GM19023 (cell line): ENCODE results near the gene TIFAB.

Experiments
- ATAC-seq: cut with Tn5 transposase; IDR thresholded peaks from one replicate; pipeline ENCODE4 v1.9.1; 2021; ENCODE audit warnings: mild to moderate bottlenecking, moderate library complexity; ENCODE audit not compliant: unreplicated experiment

Gene TIFAB

DNA sequence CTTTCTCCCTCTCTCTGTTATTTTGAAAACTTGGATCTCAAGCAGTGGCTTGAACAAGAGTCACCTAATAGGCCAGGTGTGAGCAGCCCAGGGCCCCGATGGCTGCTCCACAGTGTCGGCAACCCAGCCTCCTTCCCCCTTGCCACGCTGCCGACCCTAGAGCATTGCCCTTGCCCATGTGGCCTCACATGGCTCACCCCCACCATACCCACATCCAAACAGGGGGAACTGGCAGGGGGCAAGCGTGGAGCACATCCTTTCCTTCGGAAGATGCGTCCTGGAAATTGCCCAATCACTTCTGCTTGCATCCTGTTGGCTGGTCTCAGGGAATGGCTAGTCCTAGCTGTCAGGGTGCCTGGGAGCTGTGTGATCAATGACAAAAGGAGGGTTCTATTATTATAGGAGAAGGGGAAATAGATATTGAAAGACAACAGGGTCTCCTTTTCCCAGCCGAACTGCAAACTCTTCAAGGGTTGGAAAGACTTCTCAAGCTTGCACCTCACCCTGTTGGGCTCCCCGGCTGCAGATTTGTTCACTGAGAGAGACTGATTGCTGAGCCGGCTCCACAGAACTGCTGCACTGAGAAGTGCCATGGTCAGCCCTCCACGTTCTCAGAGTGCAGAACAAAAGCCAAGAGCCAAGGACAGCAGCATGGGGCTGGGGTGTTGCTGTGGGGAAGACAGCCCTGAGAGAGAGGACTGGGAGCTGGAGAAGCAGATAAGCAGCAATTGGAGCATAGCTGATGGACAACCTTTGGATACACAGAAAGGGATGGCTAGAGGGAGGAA lies 8.3 kb upstream of the TIFAB start:
- no peak for ATAC-seq

DNA sequence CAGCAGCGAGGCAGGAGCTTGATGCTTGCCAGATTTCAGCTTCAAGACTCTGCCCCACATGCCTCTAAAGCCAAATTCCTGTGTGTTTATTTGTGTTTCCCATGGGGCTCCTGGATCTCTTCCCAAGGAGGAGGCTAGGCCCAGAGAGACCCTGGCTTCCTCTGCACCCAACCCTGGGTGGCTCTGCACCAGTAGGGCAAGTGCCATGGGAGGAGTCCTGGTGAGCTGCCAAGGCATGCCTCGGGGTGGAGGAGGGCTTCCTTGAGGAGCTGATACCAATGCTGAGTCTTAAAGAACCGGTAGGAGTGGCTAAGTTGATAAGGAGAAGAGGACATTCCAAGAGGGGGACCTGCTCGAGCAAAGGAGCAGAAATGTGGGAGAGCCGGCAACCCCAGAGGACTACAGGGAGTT lies 6.8 kb upstream of the TIFAB start:
- ATAC-seq = no peak

DNA sequence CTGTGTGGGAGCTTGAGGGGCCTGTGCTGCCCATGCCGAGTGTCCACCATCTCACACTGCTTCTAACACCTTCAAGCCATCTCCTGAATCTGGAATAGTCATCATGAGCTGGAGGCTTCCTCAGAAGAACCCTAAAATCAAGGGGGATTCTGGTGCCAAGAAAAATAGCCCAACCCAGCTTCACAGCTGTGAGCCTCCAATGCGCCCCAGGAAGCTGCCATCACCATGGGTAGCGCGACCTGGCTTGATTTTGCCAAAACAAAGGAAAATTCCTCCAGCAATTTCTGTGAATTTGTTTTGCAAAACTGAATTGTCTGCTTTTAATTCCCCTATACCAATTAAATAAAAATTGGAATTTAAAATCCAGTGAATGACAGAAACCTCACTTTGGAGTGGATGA lies 6.2 kb upstream of the TIFAB start:
- no peak for ATAC-seq

DNA sequence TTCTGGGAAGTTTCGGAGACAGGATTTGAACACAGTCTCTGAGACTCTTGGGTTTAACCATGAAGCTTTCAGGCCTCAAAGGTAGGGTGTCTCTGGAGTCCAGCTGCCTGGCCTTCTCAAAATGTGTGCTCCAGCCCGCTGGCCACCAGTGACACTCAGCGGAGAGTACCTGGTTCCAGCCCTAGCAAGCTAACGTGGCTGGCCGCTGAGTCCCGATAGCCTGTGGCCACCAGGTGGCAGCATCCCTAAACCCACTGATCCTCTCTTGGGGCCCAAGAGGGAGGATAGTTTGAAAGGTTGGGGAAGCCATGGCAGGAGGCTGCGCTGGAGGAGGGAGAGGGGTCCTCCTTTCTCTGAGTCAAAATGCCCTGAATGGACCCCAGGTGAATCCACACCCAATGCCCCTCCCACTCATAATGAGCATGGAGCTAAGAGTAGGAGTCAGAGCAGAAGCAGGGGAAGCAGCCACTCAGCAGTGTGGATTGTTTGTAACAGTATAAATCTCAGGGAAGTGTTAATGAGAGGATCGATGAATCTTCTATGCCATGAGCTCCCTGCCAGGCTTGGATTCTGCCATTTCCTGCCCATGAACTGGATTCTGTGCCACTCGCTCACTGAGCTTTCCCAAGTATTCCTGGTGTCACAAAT lies 5.4 kb upstream of the TIFAB start:
- peak; percentile 65 for ATAC-seq

DNA sequence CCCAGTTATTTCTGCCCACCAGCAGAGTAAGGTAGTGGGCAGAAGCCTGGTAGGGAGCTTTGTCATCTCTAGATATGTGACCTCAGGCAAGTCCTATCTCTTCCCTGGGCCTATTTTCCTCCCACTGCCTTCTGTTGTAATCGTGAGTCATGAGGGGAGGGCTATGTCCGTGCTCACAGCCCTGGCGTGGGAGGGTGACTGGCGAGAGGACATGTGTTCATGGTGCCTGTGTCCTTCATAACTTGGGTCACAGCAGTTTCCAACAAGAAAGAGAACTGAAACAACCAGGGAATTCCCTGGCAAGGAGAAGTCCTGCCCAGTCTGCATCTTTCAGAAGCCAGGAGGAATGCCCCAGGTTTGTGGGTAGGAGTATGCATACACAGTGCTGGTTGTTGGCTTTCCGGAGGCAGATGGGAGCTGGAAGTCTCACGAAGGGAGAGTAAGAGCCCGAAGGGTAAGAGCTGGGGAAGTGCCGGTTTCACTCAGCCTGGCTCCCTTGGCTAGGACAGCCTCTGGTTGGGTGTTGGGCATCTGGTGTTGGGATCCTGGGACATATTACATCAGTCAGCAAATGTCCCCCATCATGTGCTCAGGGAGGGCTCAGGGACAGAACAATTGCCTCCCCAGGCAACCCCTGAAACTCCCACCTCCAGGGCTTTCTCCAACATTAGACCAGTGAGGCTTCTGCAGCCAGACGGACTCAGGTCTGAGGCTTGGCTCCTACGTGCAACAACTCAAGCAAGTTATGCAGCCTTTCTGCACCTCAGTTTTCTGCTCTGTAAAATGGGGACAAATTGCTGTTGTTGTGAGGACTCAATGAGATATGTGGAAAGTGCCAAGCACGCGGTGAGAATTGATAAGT lies 4.3 kb upstream of the TIFAB start:
- ATAC-seq = peak; percentile 73

DNA sequence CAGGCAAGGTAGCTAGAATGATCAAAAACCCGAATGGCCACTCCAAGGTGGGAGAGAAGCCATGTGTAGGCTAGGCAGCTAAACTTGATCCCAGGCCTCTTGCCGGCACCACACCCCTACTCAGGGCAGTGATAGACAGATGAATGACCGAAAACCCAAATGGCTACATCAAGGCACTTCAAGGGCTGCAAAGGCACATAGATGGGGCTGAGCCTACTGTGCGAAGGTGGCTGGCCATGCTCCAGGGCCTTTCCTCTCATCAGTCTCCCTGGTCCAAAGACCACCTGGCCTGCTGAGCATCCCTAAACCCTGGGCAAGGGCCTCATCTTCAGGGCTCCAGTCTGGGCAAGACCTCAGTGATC lies 3.7 kb upstream of the TIFAB start:
- ATAC-seq = no peak

DNA sequence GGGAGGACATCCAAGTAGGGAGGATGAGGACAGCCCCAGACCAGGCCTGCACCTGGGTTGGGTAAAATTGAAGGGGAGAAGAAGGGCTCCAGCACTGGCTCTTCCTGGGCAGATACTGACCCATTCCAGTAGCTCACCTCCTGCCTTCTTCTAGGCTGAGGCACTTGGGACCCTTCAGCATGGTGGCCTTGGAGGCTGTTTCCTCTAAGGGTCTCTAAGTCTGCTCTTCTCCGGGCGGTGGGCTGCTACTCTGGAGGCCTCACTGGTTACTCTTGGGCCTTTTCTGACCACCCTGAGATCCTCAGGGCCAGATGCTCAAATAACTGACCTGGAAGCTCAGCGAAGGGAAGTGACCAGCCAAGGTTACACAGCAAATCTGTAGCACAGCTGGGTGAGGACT lies 2.8 kb upstream of the TIFAB start:
- ATAC-seq = no peak

DNA sequence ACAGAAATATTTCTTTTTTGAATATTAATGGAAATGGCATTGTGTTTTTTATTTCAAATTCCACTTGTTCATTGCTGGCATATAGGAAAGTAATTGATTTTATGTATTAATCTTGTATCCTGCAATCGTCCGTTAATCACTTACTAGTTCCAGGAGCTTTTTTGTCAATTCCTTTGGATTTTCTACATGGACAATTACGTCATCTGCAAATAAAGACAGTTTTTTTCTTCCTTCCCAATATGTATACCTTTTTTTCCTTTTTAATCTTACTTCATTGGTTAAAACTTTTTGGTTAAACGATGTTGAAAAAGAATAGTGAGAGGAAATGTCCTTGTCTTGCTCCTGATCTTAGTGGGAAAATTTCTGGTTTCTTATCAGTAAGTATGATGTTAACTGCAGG lies 1.5 kb upstream of the TIFAB start:
- no peak for ATAC-seq

DNA sequence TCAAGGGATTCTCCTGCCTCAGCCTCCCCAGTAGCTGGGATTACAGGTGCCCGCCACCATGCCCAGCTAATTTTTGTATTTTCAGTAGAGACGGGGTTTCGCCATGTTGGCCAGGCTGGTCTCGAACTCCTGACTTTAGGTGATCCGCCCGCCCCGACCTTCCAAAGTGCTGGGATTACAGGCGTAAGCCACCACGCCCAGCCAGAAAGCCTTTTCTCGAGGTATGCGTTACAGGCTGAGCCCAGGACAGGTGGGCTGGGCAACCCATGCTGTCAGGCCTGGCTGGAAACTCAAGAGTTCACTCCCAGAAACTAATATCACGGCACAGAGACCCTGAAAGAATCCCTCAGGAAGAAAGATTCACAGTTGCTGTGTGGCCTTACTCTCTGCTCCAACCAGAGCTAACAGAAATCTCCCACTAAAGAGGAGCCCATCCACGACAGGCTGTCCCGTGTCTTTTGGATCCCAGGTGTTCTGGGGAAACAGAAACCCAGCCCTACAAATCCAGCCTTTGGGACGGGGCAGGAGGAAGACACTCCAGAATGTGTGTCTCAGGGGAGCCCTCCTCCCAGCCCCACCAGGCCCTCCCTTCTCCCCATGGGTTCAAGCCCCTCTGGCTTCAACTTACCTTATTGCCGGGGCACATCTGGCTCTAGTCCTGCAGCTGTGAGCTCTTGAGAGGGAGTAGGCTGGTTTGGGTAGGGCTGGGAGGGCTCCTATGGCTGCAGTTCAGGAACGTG lies 400 bp downstream of the TIFAB start:
- no peak for ATAC-seq

DNA sequence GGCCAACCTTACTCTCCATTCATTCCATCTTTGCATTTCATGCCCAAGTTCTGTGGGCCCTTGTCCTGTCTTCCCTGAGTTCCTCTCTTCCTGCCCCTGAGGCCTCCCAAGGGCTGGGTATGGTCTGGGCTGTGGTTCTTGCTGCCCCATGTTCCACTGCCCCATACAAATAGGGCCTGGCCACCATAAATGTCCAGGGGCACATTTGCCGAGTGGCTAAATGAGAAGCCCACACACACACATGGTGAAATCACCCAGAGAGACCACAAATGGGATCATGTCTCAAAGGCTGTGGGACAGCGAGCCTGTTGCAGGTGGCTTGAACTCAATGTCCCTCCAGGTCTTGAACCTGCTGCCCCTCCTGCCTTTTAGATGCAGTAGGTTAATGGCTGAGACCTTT lies 1.2 kb downstream of the TIFAB start:
- ATAC-seq = no peak

DNA sequence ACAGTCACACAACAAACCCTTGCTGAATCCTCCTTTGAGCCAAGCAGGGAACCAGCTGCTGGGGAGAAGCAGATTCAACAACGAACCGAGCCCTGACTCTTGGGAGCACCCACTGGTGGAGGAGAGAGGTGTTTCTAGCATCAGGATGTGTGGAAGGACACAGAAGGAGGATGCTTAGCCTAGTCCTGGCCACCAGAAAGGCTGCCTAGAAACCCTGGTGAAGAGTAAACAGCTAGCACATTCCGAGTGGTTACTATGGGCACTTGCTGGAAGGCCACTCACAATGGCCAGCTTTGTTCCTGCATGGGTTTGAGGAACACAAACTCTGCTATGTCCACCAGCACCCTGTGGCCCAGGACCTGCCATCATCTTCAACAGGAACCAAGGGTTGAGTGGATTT lies 1.8 kb downstream of the TIFAB start:
- ATAC-seq = no peak

DNA sequence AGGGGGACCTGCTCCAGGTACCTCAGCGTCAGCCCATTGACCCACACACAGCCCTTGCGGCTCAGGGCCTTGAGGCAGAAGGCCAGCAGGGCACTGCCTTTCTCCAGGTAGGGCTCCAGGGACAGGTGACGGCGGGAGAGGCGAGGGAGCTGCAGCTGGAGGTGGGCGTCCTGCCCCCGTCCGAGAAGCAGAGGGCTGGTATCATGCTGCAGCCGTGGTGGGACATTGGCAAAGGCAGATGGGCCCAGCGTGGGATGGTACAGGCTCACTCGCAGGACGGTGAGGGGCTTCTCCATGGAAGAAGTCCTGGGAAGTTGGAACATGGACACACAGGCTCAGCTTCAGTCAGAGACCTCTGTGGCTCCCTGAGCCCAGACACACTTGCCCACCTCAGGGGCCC lies 2.5 kb downstream of the TIFAB start:
- ATAC-seq = no peak

DNA sequence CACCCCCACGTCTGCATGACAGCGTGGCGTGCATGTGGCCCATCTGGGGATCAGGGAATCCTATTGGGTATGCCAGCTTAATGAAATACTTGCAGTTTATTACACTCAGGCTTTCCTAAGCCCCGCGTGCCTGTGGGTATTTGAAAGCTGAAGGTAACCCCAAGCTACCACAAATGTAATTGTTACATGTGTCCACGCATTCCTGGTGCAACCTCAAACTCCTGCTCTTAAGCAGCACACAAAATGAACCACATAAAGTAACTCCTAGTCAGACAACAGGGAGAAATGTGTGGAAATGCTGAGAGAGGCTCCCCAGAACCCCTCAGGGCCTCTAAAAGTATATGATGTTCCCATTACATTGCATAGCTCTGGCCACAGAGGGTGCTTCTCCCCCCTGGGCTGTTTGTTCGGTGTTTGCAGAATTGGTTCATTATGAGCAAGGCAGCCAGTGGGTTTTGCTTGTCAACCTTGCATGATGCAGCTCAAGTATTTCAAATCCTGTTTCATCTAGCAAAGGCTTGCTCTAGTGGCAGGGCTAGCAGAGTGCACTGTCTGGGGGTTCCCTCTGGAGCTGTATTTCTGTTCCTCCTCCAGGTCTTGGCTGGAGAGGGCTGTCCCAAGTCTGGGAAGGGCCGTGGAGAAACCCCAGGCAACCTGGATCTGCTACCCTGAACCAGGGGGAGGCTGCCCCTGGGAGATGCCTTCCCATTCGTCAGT lies 3.2 kb downstream of the TIFAB start:
- no peak for ATAC-seq

DNA sequence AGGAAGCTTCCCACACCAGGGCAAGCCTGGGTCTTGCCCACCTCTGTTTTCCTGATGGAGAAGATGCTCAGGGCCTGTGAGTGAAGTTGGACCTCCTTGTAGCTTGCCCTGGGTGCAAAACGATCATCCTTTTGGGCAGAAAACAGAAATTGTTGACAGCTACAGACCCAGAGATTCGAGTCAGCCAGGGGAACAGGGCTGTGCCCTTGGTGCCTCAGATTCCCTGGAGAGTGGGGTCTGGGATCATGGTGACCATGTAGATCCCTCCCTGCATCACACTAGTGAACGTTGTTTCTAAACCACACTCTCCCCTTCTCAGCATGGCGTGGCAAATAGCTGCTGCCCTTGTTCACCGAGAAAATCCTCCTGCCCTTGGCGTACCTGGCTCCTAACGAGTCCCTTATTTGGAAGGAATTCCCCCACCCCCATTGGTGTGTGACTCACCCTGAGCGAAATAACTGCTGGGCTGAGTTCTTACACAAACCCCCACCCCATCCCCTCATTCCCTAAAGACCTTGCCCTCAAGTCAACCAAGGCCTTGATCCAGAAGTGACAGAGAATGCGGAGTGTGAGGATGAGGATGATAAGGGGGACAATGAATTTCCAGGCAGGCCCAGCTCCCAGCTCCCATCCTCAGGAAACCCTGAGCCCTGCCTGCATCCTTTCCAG lies 3.9 kb downstream of the TIFAB start:
- ATAC-seq = no peak

DNA sequence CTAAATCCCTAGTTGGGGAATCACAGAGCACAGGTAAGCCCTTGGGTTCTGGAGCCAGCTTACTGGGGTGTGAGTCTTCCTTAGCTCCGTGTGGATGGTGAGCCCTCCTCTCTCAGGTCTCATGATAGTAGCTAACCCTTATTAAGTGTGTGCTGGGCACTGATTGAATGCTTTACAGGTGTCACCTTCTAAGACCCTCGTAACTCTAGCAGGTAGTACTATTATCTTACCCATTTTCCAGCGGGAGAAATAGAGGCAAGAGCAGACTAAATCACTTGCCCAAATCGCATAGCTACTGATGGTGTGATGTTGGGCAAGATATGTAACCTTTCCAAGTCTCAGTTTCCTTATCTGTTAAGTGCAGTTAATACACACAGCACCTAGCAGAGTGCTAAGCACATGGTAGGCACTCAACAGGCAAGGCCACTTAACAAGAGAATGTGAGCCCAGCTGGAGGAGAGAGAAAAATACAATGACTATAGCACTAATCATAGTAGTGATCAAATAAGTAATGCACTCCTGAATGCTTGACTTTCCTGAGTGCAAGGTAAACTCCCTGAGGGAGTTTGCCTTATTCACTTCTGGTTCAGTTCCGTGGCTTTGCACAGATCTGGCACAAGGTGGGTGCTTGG lies 4.7 kb downstream of the TIFAB start, which contains the start of gene DCANP1:
DCANP1 (minus strand) TSS at position 51 of the 632 bp plus-strand sequence. CDS start 240 bp downstream, outside the sequence.
- no peak for ATAC-seq

DNA sequence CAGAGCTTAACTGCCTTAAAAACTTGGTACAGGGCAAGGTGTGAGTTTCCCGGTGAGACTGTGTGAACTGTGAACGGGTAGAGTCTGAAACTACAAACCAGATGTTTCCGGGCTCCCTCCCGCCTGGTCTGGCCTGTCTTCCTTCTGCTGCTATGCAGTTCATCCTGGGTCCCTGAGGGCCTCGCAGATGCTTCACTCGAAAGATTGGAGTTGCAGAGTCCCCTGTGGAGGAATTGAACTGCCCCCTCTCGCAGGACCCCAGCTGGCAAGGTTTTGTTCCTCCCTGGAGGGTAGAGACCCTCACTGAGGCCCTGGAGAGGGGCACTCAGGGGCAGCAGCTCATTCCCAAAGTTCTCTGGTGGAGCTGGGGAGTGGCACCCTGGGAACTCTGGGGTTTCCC lies 5.5 kb downstream of the TIFAB start:
- ATAC-seq = no peak

DNA sequence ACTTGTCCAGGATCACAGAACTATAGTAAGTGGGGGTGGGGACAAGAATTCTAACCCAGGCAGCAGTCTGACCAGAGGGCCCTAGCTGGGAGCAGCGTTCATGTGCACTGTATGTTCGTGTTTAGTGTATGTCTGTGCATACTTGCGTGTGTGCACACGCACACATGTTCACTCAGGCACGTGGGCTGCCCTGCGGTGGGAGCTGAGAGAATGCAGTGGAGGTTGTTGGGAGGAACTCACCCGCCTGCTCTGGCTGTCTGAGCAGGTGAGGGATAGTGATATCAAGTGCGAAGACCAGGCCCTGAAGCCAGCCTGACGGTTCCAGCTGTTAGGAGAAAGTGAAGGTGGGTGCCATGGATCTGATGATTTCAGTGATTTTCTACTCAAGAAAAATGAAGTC lies 5.9 kb downstream of the TIFAB start:
- no peak for ATAC-seq

DNA sequence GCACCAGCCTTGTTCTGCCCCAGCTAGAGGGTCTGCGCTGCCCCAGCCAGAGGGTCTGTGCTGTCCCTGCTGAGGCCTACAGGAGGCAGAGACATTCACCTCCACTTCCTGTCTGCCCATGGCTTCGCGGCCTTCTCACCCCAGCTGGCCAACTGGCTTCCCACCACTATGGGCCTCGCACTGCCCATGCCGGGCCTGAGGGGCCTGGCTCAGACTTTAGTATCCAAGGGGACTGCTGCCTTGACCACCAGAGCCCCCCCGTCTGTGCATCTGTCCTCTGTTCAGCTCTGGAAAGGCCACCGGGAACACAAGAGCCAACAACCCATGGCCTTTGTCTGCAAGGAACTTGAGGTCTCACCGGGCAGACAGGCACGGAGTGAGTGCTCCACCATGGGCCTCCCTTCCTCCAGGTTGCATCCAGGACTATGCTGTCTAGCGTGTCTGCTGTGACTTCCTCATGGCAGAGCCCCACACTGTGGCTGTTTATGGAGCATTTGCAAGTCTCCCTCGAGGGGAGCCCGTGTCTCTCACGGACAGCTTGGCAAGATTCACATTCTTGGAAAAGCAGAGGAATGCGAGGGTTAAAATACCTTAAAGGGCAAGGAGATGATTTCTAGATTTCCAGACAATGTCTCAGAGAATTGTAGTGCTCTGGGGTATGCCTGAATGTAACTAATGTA lies 6.7 kb downstream of the TIFAB start:
- no peak for ATAC-seq

DNA sequence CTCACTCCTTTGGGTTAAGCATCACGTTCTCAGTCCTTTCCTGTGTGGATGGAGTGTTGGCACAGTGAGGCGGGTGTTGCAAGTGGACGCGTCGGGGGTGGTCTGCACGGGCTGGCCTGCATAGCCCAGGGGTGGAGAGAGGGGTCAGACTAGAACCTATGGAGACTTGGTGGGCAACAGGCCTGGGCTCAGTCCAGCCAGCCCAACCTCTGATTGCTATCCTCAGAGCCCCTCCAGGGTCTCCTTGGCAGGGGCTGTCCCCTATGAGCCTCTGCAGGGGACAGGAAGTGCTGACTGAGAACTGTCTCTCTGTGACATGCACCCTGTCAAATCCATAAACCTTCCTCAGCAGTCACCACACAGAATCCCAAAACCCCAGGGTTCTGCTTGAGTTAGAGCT lies 7.3 kb downstream of the TIFAB start:
- ATAC-seq = no peak
